DMS79 treated with DMSO at 0.1 percent for 48 hours (cell line): ENCODE results near the gene HOXA5.

Source experiments
- DNase-seq: peaks from one replicate; lab custom pipeline; 2025; lab: John Stamatoyannopoulos, UW

The HOXA5 gene

GRCh38 chr7:27182285-27182841 is 38.9 kb upstream of the HOXA5 start:
- no peak for DNase-seq

- no peak for DNase-seq
Measured at GRCh38 chr7:27181795-27182275, 38.4 kb upstream of the HOXA5 start.

- no peak for DNase-seq
Measured at GRCh38 chr7:27180431-27181420, 37.2 kb upstream of the HOXA5 start.

GRCh38 chr7:27179503-27180430 is 36.3 kb upstream of the HOXA5 start:
- DNase-seq, result no peak

GRCh38 chr7:27179030-27179429 is 35.5 kb upstream of the HOXA5 start:
- no peak for DNase-seq

GRCh38 chr7:27178366-27178765 is 34.9 kb upstream of the HOXA5 start:
- no peak for DNase-seq

GRCh38 chr7:27177795-27178320 is 34.4 kb upstream of the HOXA5 start:
- no peak for DNase-seq

GRCh38 chr7:27176962-27177794 is 33.7 kb upstream of the HOXA5 start:
- DNase-seq, result no peak

- DNase-seq, result no peak
Measured at GRCh38 chr7:27176524-27176845, 33.0 kb upstream of the HOXA5 start.

GRCh38 chr7:27175626-27176523 is 32.4 kb upstream of the HOXA5 start:
- DNase-seq, result no peak

- DNase-seq, result no peak
Measured at GRCh38 chr7:27174874-27175625, 31.6 kb upstream of the HOXA5 start.

- no peak for DNase-seq
Measured at GRCh38 chr7:27173956-27174873, 30.7 kb upstream of the HOXA5 start, which contains the start of gene HOXA10. TSS of gene HOXA10 (minus strand) at chr7:27174320. CDS start at chr7:27174306, 14 bp downstream.

GRCh38 chr7:27173511-27173955 is 30.1 kb upstream of the HOXA5 start:
- no peak for DNase-seq

- DNase-seq, result no peak
Measured at GRCh38 chr7:27172823-27173510, 29.5 kb upstream of the HOXA5 start.

GRCh38 chr7:27172315-27172774 is 28.9 kb upstream of the HOXA5 start:
- peak; percentile 49 for DNase-seq

- peak; percentile 74 for DNase-seq
Measured at GRCh38 chr7:27171637-27172314, 28.3 kb upstream of the HOXA5 start.

- peak; percentile 74 for DNase-seq
Measured at GRCh38 chr7:27171325-27171636, 27.8 kb upstream of the HOXA5 start.
